Mesothelial cell of epicardium (in vitro differentiated cells): ENCODE measurements around the gene CSMD2. TPM values are rescaled to one million over a fixed set of nuclear protein-coding genes. Genes with fewer than 3 reads are reported as not detected.

ENCODE experiments used
- DNase-seq, 2 experiments: peaks; one replicate each; pipeline ENCODE4 v3.0.0; 2021; ENCODE audit warnings: low spot score in 2 of 2; ENCODE audit not compliant: unreplicated experiment in 2 of 2
- H3K27ac Mint-ChIP-seq: 2 replicates; pipeline ENCODE4 v1.8.0; 2021; ENCODE audit warnings: mixed read lengths
- H3K27me3 Mint-ChIP-seq: 2 replicates; pipeline ENCODE4 v1.8.0; 2021; ENCODE audit warnings: low read depth, mixed read lengths
- H3K36me3 Mint-ChIP-seq: 2 replicates; pipeline ENCODE4 v1.8.0; 2021; ENCODE audit warnings: mixed read lengths
- H3K4me1 Mint-ChIP-seq: 2 replicates; pipeline ENCODE4 v1.8.0; 2021; ENCODE audit warnings: mixed read lengths
- H3K4me3 Mint-ChIP-seq: 2 replicates; pipeline ENCODE4 v1.8.0; 2021; ENCODE audit warnings: mild to moderate bottlenecking, moderate library complexity, mixed read lengths
- H3K9me3 Mint-ChIP-seq: 2 replicates; pipeline ENCODE4 v1.8.0; 2021; ENCODE audit warnings: mixed read lengths
- total RNA-seq: library from RNA; stranded (reverse); gene quantifications from 3 replicates; pipeline ENCODE4 v1.2.1, GENCODE V29; 2021
- TF ChIP-seq, protein P1 (sequence below): fragments of 200-600 bp; sonication (generic); IDR thresholded peaks from one replicate; pipeline ENCODE4 v1.5.0; 2021; ENCODE audit warnings: antibody characterized with exemption; ENCODE audit not compliant: unreplicated experiment

The CSMD2 gene
- total RNA-seq, 1 donor from 2014 or later, result 1.9 TPM

DNA sequence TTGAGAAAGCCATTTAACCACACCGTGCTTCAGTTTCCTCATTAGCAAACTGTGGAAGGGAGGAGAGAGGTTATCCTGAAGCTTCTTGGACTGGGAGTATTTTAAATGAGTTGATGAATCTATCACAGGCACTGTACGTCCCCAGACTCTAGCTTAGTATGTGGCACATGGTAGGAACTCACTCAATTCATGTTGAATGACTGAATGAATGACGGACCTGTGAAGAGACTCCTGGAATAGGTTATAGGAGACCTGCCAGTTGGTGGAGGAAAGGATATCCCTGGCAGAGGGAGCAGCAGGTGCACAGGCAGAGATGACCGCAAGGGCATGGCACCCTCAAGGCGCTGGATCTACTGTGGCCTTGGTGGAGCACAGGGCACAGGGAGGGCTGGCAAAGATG, 182.6 kb downstream of the CSMD2 start:
- Mint-ChIP-seq H3K27me3 (peaks cover 65% of the 10 kb centered on the region), H3K4me1 (no peaks in the 10 kb centered on the region), H3K4me3 (no peak overlapping the region), H3K9me3 (no peaks in the 10 kb centered on the region), H3K36me3 (no peaks in the 10 kb centered on the region), H3K27ac (no peak overlapping the region)
- TF ChIP-seq, protein P1, sequence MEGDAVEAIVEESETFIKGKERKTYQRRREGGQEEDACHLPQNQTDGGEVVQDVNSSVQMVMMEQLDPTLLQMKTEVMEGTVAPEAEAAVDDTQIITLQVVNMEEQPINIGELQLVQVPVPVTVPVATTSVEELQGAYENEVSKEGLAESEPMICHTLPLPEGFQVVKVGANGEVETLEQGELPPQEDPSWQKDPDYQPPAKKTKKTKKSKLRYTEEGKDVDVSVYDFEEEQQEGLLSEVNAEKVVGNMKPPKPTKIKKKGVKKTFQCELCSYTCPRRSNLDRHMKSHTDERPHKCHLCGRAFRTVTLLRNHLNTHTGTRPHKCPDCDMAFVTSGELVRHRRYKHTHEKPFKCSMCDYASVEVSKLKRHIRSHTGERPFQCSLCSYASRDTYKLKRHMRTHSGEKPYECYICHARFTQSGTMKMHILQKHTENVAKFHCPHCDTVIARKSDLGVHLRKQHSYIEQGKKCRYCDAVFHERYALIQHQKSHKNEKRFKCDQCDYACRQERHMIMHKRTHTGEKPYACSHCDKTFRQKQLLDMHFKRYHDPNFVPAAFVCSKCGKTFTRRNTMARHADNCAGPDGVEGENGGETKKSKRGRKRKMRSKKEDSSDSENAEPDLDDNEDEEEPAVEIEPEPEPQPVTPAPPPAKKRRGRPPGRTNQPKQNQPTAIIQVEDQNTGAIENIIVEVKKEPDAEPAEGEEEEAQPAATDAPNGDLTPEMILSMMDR, result no peak
- no peak for DNase-seq

DNA sequence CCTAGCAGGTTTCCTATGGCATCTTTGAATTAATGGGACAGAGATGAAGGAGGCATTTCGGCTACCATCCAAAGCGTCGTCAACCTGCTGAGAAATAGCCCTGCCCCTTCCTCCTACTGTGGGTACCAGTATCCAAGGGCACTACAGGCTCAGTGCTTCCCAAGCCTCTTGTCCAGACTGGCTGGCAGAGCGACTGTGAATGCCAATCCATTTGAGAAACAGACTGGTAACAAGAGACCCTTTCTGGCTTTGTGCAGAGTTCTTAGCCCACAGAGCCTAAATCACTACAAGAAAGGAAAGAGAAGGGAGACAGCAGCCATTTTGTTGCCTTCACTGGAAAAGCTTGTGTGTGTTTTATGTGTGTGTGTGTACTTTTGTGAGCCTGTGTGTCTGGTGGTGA, 185.7 kb downstream of the CSMD2 start:
- no peaks in the 10 kb centered on the region for H3K36me3 Mint-ChIP-seq
- H3K27ac Mint-ChIP-seq, result no peak overlapping the region
- H3K27me3 Mint-ChIP-seq, result peaks cover 71% of the 10 kb centered on the region
- no peak overlapping the region for H3K4me3 Mint-ChIP-seq
- no peaks in the 10 kb centered on the region for H3K4me1 Mint-ChIP-seq
- DNase-seq, result no peak
- no peaks in the 10 kb centered on the region for H3K9me3 Mint-ChIP-seq
- TF ChIP-seq, protein P1, result no peak

DNA sequence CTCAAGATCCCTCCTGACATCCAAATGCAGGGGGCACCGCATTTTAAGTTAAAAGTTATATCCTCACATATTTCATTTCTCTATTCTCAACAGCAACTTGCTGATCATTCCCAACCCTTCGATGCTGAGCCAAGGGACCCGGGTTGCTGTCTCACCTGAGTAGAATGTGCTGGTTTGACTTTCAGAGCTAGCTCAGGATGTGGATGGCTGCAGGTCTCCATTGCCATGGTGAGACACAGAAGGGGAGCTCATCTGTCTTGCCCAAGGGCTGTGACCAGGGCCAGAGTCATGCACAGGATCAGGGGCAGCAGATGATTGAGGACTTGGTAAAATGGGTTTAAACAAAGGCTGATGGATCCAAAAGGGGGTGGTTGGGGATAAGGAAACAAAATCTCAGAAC, 189.1 kb downstream of the CSMD2 start:
- Mint-ChIP-seq H3K36me3 (no peaks in the 10 kb centered on the region), H3K4me1 (no peaks in the 10 kb centered on the region), H3K27ac (no peak overlapping the region), H3K9me3 (no peaks in the 10 kb centered on the region), H3K4me3 (no peak overlapping the region), H3K27me3 (peaks cover 62% of the 10 kb centered on the region)
- TF ChIP-seq, protein P1, result no peak
- no peak for DNase-seq

DNA sequence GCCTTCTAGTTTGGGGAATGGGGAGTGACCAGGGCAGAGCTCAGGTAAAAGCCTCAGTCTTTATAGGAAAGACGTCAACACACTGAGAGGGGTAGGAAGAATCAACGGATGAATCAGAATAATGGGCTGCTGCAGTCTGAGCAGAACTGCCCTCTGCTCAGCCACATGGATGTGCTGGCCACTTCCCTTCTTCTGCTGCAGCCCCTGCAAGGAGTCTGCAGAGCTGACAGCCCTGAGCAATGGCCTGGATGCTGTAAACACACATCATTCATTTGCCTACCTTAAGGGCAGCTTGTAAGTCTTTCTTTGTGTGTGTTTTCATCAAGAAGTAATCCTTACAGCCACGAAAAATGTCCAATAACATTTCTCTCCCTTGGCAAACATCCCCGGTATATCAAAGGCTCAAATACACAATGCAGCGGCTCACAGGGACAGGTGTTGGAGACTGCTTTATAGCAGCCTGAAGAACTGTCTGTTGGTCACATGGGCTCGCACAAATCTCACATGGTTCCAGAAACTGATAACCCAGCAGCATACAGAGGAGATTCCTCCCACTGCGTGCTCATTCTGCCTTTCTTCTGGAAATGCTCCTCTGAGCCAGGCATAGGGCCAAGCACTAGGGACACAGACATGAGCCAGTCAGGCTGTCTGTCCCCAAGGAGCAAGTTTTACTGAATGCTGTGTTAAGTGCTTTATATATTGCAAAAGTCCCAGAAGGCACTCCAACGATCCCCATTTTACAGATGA, 191.1 kb downstream of the CSMD2 start:
- TF ChIP-seq, protein P1, result no peak
- Mint-ChIP-seq H3K4me3 (no peak overlapping the region), H3K4me1 (no peaks in the 10 kb centered on the region), H3K27me3 (peaks cover 52% of the 10 kb centered on the region), H3K9me3 (no peaks in the 10 kb centered on the region), H3K36me3 (no peaks in the 10 kb centered on the region), H3K27ac (no peak overlapping the region)
- DNase-seq, result no peak

DNA sequence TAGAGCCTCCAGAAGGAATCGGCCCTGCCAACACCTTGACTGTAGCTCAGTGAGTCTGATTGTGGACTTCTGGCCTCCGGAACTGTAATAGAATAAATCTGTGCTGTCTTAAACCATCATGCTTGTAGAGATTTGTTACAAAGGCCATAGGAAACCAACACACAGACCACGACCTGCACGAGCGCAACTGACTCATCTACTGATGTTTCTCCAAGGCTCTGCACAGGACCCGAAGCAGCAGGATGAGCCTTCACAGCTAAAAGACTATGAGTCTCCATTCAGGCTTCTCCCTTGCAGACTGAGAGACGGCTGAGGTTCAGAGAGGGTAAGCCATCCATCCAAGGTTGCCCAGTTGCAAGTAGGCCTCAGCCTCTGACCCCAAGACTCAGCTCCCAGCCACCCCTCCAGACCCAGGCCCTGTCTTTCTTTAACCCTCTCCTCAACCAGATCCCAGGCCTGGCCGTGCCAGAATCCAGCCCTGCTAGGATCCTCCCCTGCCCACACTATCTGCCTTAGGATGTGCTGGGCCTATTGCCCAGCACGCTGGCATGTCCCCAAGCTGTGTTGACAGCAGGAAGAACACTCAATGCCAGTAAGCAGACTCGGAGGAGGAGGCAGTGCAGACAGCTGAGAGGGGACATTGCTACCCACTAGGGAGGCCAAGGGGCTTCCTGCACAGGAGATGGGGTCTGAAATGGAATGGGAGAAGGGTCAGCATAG, 192.2 kb downstream of the CSMD2 start:
- no peak overlapping the region for H3K27ac Mint-ChIP-seq
- H3K9me3 Mint-ChIP-seq, result no peaks in the 10 kb centered on the region
- H3K27me3 Mint-ChIP-seq, result peaks cover 42% of the 10 kb centered on the region
- no peaks in the 10 kb centered on the region for H3K36me3 Mint-ChIP-seq
- DNase-seq, result no peak
- TF ChIP-seq, protein P1, result no peak
- no peaks in the 10 kb centered on the region for H3K4me1 Mint-ChIP-seq
- no peak overlapping the region for H3K4me3 Mint-ChIP-seq
